DMS114 treated with DMSO at 0.1 percent for 48 hours (cell line): ENCODE data around the gene PARD3.
"Not testable (repeated sequence)": the region's sequence is repeated elsewhere in the genome, so short reads cannot be mapped to it uniquely, and the experiment has no call there.

ENCODE experiments used
- DNase-seq: peaks from one replicate; lab custom pipeline; 2025; ENCODE audit not compliant: unreplicated experiment; lab: John Stamatoyannopoulos, UW

Gene PARD3

DNA sequence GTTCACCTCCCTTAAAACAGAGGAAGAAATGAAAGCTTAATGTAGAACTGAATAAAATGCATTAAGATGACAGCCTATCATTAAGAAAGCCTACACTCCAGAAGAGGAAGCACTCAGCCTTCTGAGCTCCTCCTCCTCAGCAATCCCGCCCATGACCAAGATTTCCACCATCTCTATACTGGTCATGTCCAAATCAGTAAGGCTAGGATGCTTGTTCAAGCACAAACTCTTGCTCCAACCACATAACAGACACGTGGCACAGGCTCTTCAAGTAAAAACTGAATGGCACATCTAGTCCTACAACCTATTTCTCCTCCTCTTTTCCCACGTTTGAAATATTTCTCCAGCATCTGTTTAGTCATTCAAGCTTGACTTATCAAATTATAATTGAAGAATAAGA lies 454.1 kb downstream of the PARD3 start:
- no peak for DNase-seq

DNA sequence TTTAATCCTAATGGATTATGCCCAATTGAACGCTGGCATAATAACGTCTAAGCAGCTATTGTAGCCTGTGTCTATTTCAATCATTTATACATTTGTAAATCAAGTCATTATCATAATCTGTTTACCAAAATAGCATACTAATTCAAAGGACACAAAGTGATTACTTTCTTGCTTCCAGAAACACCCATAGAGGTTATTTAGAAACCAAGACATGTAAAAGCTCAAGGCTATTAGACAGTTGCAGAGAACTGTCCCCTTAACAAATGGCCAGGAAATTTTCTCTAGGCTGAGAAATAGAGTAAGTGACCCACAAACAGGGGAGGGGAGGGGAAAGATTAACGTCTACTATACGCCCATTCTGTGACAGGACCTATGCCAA lies 455.7 kb downstream of the PARD3 start:
- no peak for DNase-seq

DNA sequence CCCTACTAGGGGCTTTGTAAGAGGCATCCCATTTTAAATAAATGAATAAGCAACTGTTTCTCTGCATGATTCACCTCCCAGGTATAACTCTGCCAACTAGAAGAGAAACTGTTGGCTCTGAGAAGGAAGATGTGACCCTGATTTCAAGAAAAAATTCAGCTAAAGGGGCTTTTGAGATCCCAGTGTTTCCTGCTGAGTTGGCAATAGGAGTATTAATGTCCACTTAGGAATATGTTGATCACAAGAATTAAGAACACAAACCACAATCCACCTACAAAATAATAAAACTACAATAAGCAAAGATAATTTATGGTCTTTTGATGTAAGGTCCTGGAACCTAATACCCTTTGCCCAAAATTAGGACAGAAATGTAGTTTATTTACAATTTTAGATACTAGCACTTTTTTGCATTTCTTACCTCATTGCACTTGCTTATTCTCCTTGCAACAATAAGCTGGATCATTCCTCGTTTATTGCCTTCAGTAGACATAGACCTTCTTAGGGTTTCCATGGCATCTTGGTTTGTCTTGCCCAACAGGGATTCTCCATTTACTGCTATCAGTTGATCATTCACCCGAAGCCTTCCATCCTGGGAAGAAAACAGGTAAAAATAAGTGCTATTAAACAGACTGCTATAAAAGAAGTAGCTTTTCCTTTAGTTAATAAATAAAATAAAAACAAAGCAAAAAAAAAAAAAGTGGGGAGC lies 456.2 kb downstream of the PARD3 start:
- no peak for DNase-seq

DNA sequence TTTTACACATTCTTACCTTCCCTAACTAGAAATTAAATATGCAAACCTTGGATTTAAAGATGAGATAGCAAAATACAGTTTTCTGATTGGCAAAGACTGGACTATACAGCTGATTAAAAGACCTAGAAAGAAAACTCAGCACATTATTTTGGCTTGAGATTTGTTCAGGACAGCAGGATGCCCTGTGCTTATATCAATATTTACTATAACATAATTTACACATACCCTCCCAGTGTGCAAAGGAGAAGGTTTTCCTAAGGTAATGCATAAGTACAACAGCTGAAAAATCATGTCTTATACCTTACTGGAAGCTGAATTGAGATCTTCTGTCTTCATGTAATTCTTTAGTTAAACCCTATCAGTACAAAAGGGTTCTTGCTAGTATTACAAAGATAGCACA lies 458.6 kb downstream of the PARD3 start:
- DNase-seq, result no peak

DNA sequence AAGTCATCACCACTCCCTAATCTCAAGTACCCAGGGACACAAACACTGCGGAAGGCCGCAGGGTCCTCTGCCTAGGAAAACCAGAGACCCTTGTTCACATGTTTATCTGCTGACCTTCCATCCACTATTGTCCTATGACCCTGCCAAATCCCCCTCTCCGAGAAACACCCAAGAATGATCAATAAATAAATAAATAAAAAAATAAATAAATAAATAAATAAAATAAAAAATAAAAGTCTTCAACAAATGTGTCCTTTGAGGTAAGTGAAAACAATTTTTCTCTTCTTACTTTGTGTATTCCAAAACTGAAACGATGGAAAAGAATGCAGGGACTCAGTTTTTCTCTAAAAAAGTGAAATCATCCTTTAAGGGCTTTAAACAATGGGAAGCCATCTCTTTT lies 461.6 kb downstream of the PARD3 start:
- not testable (repeated sequence) for DNase-seq

DNA sequence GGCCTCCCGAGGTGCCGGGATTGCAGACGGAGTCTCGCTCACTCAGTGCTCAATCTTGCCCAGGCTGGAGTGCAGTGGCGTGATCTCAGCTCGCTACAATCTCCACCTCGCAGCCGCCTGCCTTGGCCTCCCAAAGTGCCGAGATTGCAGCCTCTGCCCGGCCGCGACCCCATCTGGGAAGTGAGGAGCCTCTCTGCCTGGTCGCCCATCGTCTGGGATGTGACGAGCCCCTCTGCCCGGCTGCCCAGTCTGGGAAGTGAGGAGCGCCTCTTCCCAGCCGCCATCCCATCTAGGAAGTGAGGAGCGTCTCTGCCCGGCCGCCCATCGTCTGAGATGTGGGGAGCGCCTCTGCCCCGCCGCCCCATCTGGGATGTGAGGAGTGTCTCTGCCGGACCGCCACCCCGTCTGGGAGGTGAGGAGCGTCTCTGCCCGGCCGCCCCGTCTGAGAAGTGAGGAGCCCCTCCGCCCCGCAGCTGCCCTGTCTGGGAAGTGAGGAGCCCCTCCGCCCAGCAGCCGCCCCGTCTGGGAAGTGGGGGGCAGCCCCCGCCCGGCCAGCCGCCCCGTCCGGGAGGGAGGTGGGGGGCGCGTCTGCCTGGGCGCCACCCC lies 462.4 kb downstream of the PARD3 start:
- not testable (repeated sequence) for DNase-seq

DNA sequence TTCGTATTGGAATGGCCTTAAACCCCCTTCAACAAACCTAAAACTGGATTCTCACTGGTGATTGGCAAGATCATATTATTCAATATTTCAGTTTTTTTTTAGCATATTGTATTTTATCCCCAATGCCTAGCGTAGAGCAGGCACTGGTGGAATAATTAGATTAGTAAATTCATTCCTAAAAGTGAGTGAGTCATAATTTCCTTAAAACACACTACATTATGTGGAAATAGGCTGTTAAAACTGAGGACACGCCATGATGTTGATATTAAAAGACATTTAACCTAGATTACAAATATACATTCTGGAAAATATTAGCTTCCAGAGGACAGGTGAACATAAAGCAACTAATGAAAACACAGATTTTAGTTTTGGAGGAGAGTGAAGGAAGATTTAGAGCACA lies 463.9 kb downstream of the PARD3 start:
- DNase-seq, result no peak

DNA sequence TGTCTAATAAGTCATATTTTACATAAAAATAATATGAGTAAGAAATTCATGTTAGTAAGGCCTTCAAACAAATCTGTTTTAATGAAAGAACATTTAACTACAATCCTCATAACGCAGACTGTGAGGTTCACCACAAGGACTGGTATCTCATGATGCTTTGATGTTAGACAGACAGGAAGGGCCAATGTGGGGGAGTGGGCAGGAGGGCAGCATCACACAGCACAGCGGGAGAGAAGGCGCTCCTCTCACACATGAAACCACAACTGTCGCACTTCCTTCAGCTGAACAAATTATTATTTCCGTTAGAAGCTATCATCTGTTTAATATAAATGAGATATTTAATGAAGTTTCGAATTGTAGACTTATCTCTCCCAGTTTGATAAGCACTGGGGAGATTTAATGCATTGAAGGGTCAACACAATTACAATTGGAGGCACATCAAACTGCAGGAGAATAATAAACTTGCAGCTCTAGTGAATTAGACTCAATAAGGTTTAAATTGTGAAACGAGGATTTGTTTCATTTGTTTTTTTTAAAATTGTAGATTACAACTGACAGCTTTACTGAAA lies 466.1 kb downstream of the PARD3 start:
- no peak for DNase-seq

DNA sequence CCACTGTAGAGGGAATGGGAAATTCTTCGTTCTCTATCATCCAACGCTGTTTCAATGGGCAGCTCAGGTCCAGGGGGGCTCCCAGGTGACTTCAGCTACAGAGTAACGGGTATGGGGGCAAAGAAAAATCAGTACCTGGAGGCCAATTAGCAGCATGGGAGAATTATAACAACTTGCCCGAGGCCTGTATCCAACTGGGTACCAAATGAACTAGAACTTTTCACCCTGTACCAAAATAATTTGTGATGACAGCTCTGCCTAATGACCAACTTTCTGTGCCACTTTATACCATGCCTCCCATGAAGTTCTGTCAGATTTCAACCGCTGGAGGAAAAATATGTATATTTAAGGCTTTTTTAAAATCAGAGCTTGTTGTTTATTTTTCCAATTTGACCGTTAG lies 467.1 kb downstream of the PARD3 start:
- DNase-seq, result no peak

DNA sequence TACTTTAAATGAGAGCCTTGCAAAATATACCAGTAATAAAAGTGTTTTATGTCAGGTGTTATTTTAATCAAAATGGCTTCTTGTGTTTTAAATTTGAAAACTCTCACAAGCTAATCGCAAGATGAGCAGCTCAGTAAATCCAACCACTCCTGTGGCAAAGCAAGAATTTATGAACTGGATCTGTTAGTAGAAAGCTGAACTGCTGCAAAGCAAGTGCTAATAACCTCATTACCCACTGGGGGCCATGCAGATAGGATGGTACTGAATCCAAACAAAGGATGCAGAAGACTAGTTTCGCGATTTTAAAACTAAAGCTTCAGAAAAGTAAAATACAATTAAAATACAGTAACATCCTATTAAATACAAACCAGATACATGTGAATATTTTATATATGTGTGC lies 468.0 kb downstream of the PARD3 start:
- DNase-seq, result no peak

DNA sequence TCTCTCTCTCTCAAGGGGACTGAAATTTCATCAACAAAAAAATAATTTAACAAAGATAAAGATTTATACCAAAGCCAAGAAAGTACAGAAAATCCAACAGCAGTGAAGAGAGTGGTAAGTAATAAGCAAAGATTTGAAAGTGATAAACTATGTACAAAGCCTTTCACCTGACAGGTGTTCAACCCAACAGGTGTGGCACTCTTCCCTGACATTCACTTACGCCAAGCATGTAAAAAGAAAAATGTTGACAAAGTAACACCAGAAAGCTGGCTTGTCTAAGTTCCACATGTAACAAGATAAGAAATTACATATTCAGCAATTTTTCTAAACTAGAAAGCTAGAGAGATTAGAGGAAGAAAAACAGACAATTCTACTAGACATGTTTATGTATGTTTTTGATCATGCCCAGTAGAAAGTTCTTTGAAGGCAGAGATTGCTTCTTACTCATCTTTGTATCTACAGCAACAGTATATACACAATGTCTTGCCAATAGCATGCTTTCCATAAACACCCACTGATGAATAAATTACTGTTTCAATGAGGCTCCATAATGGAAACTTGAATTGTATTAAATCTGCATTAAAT lies 468.5 kb downstream of the PARD3 start:
- no peak for DNase-seq

DNA sequence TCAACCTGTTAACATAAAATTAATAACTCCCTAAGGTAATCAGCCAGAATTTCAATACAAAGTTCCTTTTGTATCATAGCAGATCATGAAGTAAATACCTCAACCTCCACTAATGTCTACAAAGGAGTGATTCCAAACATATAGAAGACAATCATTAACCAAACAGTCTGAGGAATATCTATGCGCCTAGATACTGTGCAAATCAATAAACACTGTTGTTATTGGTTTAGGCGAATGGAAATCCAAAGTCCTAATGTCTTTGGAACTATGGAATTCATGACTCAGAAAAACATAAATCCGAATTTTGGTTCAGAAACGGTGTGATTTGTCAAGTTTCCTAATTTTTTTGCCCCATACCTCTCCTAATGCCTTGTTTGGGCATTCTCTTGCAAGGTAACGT lies 469.7 kb downstream of the PARD3 start:
- no peak for DNase-seq

DNA sequence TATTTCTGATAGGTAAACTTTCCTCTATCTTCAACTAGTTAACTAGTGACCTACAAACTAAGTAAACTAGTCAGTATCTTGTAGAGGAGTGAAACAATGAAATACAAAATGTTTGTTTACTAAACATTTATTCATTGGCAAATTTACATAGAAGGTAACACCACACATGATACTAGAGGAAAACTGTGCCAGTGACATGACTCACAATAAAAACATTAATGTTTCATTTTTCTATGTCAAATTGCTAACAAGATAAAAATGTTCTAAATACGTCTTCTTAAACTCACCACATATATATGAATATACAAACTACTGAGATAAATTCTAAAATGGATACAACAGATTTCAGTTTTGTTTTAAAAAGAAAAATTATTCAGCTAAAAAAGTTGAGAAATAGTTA lies 471.3 kb downstream of the PARD3 start:
- no peak for DNase-seq

DNA sequence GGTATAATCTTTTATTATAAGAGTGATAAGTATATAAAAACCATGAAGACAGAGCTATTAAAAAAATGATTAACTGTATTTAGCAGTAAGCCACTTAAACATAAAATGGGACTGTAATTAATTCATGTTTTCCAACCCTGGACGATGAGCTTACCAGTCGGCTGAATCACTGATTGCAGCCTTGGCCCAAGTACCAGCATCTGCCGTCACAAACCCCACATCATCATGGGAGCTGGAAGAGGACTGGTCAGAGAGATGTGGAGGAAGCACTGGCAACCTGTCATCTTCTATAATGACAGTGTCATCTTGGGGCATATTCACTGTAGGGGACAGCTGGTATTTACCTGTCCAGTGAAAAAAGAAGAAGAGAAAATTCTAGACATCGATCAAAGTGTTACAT lies 473.6 kb downstream of the PARD3 start:
- no peak for DNase-seq

DNA sequence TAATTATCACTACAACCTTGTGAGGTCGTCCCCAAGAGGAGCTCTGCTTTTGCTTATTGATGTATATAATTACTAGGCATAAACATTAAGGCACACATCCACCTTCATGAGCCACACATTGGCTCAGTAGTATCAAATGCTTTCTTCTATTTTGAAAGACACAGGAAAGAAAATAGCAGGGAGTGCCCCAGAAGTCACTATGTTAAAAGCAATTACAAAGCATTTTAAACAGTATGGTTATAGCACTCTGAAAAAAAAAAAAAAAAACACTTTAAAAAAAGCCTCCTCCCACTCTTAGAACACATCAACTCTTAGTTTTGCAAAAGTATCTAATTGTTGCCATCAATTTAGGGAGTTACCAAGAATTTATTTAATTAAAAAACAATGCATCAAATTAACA lies 474.2 kb downstream of the PARD3 start:
- DNase-seq, result no peak

DNA sequence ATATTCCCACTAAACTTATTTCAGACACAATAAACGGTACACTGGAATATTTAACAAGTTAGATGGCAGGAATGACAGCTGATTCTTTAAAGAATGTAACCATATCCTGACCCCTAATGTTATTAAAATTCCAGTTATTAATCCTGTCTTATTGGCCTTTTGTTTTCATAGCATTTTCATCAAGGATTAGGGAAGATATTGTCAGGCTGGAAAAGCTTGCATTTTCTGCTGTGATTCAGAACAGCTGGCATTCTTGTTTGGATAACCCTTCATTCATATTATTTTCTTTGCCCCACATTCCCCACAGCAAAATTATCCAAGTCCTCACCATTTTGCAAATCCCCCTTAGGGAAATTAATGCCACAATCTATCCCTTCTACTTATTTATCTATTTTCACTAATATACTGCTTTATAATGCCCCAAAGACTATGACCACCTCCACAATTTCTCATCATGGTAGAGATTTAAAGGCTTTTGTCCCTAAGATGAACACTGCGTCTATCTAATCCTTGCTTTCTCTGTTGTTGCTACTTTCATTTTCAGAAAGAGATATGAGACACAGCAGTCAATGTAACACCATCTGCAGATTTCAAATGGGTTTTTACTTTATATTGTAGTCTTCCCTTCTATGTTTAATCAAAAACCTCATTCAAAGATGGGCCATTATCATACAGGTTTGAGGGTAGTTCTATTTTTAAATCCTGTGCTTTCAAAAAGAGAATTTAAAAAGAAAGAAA lies 475.1 kb downstream of the PARD3 start:
- DNase-seq, result no peak

DNA sequence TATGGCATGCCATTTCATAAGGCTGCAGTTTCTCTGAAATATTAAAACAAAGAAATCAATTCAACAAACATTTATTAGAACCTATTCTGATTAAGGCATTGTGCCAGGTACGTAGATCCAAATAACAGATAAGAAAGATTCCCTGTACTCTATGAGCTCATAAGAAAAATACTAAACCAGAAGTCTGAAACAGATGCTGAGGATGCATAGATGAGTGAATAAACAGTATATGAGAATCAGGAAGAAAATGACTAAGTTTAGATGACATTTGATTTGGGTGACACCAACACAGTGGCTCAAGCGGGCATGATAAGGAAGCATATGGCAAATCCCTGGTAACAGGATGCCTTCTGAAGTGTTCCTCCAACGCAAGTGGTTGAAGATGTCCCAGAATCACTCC lies 477.2 kb downstream of the PARD3 start:
- no peak for DNase-seq

DNA sequence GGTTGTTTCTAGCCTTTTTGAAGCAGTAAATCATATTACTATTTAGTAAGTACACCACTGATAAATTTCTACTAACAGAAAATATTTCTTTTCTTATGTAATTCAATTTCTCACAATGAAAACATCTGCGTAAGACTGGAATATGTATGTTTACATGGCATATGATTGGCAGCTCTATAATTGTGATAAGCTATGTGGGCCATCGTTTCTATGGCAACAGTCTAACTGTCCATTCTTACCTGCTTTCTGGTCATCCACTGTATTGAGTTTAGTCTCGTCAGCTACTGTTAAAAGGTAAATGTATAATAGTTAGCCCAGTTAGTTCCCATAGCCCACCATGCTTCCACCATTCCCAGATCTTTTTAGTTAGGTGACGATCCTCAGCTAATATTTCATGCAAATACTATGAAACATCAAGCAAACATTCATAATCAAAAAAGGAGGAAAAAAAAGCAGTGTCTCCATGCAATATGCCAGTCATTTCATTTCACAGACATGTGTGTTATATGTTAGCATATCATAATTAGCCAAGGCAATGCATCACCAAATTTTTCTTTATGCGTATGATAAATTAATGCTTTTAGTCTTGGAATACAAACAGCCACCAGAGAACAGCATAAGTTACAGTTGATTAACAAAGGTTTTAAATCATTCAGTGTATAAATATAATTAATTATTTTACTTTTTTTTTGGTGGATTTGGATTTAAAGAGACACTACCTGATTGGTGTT lies 479.0 kb downstream of the PARD3 start:
- DNase-seq, result no peak

DNA sequence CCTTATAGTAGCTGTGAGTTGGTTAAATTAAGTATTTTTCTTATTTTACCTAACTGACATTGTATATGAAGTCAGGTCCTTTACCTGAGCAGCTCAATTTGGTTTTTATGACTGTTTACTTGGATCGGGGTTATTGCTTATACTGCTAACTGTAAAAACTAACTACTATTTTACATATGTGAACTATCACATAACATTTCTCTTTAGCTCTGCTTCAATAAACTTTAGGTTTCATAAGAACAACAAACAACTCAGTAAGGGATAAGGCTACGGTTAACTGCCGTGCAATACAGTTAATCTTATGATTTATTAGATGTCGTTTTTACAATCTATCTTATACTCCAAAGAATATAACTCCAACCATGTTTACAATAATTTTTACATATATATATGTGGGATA lies 480.2 kb downstream of the PARD3 start:
- no peak for DNase-seq

DNA sequence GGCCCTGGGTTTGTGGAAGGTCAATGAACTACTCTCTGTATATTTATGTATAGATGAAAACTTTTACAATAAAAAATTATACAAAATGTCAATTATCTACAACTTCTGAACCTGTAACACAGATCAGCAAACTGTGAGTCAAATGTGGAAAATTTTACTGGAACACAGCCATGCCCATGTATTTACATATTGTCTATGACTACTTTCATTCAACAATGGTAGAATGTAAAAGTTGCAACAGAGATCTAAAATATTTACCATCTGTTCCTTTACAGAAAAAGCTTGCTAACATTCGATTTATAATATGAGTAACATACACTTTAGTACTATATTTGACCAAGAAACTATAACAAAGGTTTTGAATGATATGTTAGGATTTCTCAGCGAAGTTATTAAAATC lies 481.6 kb downstream of the PARD3 start:
- no peak for DNase-seq

DNA sequence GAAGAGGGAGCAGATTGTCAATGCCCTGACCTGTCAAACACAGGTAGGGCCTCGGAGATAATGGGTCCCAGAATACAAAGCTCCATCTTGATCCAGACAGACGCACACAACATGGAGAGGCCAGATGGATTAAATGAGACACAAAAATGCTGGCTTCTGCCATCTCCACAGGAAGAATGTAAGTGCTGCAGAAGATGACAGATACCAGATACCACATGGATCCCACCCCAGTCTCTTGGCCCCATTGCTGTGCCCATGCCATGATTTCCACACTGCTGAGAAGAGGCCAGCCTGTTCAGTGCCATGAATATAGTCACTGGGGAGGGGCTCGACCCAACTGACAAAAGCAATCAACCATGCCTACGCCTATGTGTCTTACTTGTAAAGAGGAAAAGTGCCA lies 487.9 kb downstream of the PARD3 start:
- DNase-seq, result no peak
